Tibial nerve (tissue), 4 donors: ENCODE measurements around the gene EPHA6. TPM values are rescaled to one million over a fixed set of nuclear protein-coding genes. Genes with fewer than 3 reads are reported as not detected.
"Not testable (repeated sequence)": the region's sequence is repeated elsewhere in the genome, so short reads cannot be mapped to it uniquely, and the experiment has no call there.

Source experiments
- DNase-seq, 2 donors: peaks; one replicate each; pipeline ENCODE4 v3.0.0-alpha.2; 2019; ENCODE audit warnings: low spot score in 2 of 2
- H3K27ac ChIP-seq, 4 donors: fragments of 200-600 bp; sonication (generic) in 3 of 4; one replicate each; pipeline ENCODE4 v1.5.1; 2017 to 2019; ENCODE audit warnings: mild to moderate bottlenecking in 1 of 4
- H3K27me3 ChIP-seq, 2 donors: fragments of 200-600 bp; sonication (generic) in 1 of 2; one replicate each; pipeline versions ENCODE4 v1.5.1 to v1.6.0; 2017 to 2019
- H3K36me3 ChIP-seq, 3 donors: fragments of 200-600 bp; sonication (generic); one replicate each; pipeline ENCODE4 v1.5.1; 2018 to 2019
- H3K4me1 ChIP-seq, 4 donors: fragments of 200-600 bp; sonication (generic) in 3 of 4; one replicate each; pipeline ENCODE4 v1.5.1; 2017 to 2019
- H3K4me3 ChIP-seq, 4 donors: fragments of 200-600 bp; sonication (generic) in 3 of 4; one replicate each; pipeline ENCODE4 v1.5.1; 2017 to 2019; ENCODE audit warnings: mild to moderate bottlenecking in 1 of 4, moderate library complexity in 1 of 4
- H3K9me3 ChIP-seq, 4 donors: fragments of 200-600 bp; sonication (generic) in 3 of 4; one replicate each; pipeline ENCODE4 v1.5.1; 2017 to 2019
- CTCF ChIP-seq, 5 experiments: fragments of 200-600 bp in 3 of 5; fragments of 450-650 bp in 2 of 5; sonication (generic) in 3 of 5; IDR thresholded peaks; one replicate each; pipeline ENCODE4 v1.5.1; 2016 to 2019; ENCODE audit warnings: antibody characterized with exemption in 5 of 5, mild to moderate bottlenecking in 3 of 5, moderate library complexity in 2 of 5
- EP300 ChIP-seq, 2 donors: sonication (generic); formaldehyde crosslinking; IDR thresholded peaks; one replicate each; pipeline ENCODE4 v1.6.1; 2017; ENCODE audit warnings: antibody characterized with exemption in 2 of 2, mild to moderate bottlenecking in 1 of 2
- POLR2A ChIP-seq, 2 donors: fragments of 450-650 bp; IDR thresholded peaks; one replicate each; pipeline ENCODE4 v1.6.1; 2017; ENCODE audit warnings: antibody characterized with exemption in 2 of 2, mild to moderate bottlenecking in 2 of 2, moderate library complexity in 2 of 2
- WGBS, 2 donors: methylation state at CpG; one replicate each; pipeline ENCODE4 v1.1.5; 2018; 5-methylcytosine and 5-hydroxymethylcytosine counted together
- total RNA-seq, 4 donors: library from RNA; depleted of rRNA; stranded (reverse); fragments of >200 nt; gene quantifications; one replicate each; pipeline ENCODE4 v1.1.0, GENCODE V29; 2016

The EPHA6 gene
- total RNA-seq, 4 donors from 2014 or later, result 0.30 to 1.3 (median 0.61) TPM

- WGBS, 2 donors, result 32 to 46% methylated on average over 1 of the region's 1 CpG
Observed at GRCh38 chr3:97257942-97258697, 443.7 kb downstream of the EPHA6 start.

GRCh38 chr3:97259263-97259662 lies 444.9 kb downstream of the EPHA6 start:
- no peaks in the 10 kb centered on the region for H3K4me1 ChIP-seq
- H3K27ac ChIP-seq, result no peak overlapping the region
- 56% methylated on average over 1 of the region's 1 CpG for WGBS, 2 donors
- H3K27me3 ChIP-seq, result no peaks in the 10 kb centered on the region
- no peaks in the 10 kb centered on the region for H3K36me3 ChIP-seq
- no peak for TF ChIP-seq POLR2A (IDR thresholded peaks at IDR 0.05)
- no peak overlapping the region for H3K4me3 ChIP-seq
- H3K9me3 ChIP-seq, result no peaks in the 10 kb centered on the region
- no peak for DNase-seq

More at GRCh38 chr3:97257942-97258697, 443.7 kb downstream of the EPHA6 start:
- Histone ChIP-seq H3K4me3 (no peak overlapping the region), H3K4me1 (no peaks in the 10 kb centered on the region), H3K9me3 (no peaks in the 10 kb centered on the region), H3K36me3 (no peaks in the 10 kb centered on the region), H3K27me3 (no peaks in the 10 kb centered on the region), H3K27ac (no peak overlapping the region)
- DNase-seq, result no peak
- TF ChIP-seq CTCF (IDR thresholded peaks at IDR 0.05) (no peak), EP300 (IDR thresholded peaks at IDR 0.05) (no peak), POLR2A (IDR thresholded peaks at IDR 0.05) (no peak)

DNA sequence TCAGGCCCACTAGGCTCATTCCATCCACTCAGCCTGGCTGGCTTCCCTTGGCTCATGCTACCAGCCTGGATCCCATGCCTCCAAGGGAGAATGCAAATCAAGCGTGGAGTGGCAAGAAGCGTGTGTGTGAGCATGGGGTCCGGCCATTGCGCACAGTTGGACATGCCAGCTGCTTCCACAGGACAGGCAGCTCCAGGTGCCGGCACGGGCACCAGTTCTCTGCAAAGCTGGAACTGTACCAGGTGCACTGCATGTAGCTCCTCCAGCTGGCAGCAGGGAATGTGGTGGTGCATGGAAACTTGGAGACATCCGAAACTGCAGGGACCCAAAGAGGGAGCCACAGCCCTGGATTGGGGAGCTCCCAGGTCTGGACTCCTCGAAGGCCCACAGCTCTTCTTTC lies 449.8 kb downstream of the EPHA6 start:
- no peaks in the 10 kb centered on the region for H3K36me3 ChIP-seq
- TF ChIP-seq CTCF (IDR thresholded peaks at IDR 0.05), result no peak
- TF ChIP-seq POLR2A (IDR thresholded peaks at IDR 0.05), result no peak
- no peak for TF ChIP-seq EP300 (IDR thresholded peaks at IDR 0.05)
- no peak for DNase-seq
- WGBS, 2 donors, result 89 to 95% methylated on average over 5 to 8 of the region's 8 CpGs
- H3K9me3 ChIP-seq, result no peaks in the 10 kb centered on the region
- no peaks in the 10 kb centered on the region for H3K4me1 ChIP-seq
- no peaks in the 10 kb centered on the region for H3K27me3 ChIP-seq
- H3K4me3 ChIP-seq, result no peak overlapping the region
- no peak overlapping the region for H3K27ac ChIP-seq

DNA sequence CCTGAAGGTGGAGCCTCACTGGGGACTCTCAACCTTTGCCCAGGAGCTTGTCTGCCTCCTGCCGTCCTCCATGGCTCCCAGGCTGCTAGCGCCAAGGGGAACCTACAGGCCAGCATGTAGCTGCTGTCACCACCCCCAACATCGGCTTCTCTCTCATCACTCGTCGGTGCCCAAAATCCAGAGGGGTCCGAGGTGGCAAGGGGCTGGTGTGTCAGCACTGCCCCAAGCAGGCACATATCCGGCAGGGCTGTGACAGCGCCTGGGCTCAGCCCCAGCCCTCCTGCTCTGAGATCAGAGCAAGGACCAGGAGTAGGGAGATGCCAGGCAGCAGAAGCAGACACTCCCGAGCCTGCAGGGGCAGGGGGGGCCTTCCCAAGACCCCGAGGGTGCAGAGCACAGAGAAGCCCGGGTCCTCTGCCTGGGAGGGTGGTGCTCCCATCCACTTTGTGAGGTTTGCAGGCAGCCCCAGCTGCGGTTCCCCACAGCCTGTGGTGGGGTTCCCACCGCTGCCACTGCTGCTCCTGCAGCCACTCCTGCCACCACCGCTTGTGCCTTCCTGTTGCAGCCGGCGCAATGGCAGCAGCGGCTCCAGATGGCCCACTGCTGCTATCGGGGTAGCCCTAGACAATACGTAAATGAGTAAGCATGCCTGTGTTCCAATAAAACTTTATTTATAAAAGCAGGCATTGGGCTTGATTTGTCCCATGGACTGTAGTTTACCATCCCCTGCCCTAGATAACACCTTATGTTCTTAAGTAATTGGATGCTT lies 451.0 kb downstream of the EPHA6 start:
- Histone ChIP-seq H3K36me3 (no peaks in the 10 kb centered on the region), H3K4me1 (no peaks in the 10 kb centered on the region), H3K9me3 (no peaks in the 10 kb centered on the region), H3K27me3 (no peaks in the 10 kb centered on the region), H3K4me3 (no peak overlapping the region), H3K27ac (no peak overlapping the region)
- WGBS, 2 donors, result 89% methylated on average over 16 to 19 of the region's 19 CpGs
- no peak for TF ChIP-seq EP300 (IDR thresholded peaks at IDR 0.05)
- TF ChIP-seq POLR2A (IDR thresholded peaks at IDR 0.05), result no peak
- TF ChIP-seq CTCF (IDR thresholded peaks at IDR 0.05), result no peak
- DNase-seq, result no peak

GRCh38 chr3:97269202-97269601 lies 454.8 kb downstream of the EPHA6 start:
- no peak overlapping the region for H3K4me3 ChIP-seq
- H3K4me1 ChIP-seq, result no peaks in the 10 kb centered on the region
- H3K27ac ChIP-seq, result no peak overlapping the region
- H3K36me3 ChIP-seq, result no peaks in the 10 kb centered on the region
- DNase-seq, result no peak
- no peaks in the 10 kb centered on the region for H3K9me3 ChIP-seq
- no peaks in the 10 kb centered on the region for H3K27me3 ChIP-seq
- TF ChIP-seq CTCF (IDR thresholded peaks at IDR 0.05) (no peak), POLR2A (IDR thresholded peaks at IDR 0.05) (no peak), EP300 (IDR thresholded peaks at IDR 0.05) (no peak)
- WGBS, 2 donors, result 44 to 50% methylated on average over 2 of the region's 2 CpGs

DNA sequence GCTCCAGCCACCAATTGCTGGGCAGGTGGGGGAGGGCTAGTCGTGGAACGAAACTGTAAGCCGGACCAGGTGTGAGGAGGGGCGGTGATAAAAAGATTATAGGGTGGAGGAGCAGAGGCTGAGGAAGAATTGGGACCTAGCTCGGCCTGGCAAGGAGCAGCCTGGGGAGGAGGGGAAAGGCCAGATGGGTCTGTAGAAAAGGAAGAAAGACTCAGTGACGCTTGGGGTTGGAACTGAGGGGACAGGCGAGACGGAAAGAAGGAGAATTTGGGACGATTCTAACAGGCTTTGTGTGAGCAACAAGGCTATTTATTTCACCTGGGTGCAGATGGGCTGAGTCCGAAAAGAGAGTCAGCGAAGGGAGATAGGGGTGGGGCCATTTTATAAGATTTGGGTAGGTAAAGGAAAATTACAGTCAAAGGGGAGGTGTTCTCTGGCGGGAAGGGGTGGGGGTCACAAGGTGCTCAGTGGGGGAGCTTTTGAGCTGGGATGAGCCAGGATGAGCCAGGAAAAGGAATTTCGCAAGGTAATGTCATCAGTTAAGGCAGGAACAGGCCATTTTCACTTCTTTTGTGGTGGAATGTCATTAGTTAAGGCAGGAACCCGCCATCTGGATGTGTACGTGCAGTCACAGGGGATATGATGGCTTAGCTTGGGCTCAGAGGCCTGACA lies 462.6 kb downstream of the EPHA6 start:
- H3K27ac ChIP-seq, H3K27me3 ChIP-seq, H3K9me3 ChIP-seq, H3K36me3 ChIP-seq, H3K4me1 ChIP-seq, H3K4me3 ChIP-seq, DNase-seq: not testable (repeated sequence)
- WGBS, 2 donors, result 79 to 82% methylated on average over 15 of the region's 15 CpGs
